Ovary (tissue), 9 donors: Measurements from ENCODE around the gene SPATA1. TPM values are rescaled to one million over a fixed set of nuclear protein-coding genes. Genes with fewer than 3 reads are reported as not detected.
A peak's percentile ranks its signal among the peaks of the same experiment; 100 is the strongest.

ENCODE experiments used
- DNase-seq, 5 donors: peaks; one replicate each; pipeline ENCODE4 v3.0.0-alpha.2; 2019 to 2020
- H3K27ac ChIP-seq, 2 donors: fragments of 200-600 bp; one replicate each; pipeline versions ENCODE4 v1.5.1 to v1.8.0; 2019 to 2022
- H3K27me3 ChIP-seq: fragments of 200-600 bp; one replicate; pipeline ENCODE4 v1.8.0; 2022
- H3K36me3 ChIP-seq: fragments of 200-600 bp; sonication (generic); one replicate; pipeline ENCODE4 v1.5.1; 2019
- H3K4me1 ChIP-seq: one replicate; pipeline ENCODE4 v1.8.1; 2013; ENCODE audit warnings: mild to moderate bottlenecking, moderate library complexity; ENCODE audit not compliant: insufficient read depth
- H3K4me3 ChIP-seq: fragments of 200-600 bp; sonication (generic); one replicate; pipeline ENCODE4 v1.5.1; 2017
- H3K9me3 ChIP-seq, 2 donors: fragments of 200-600 bp in 1 of 2; sonication (generic) in 1 of 2; one replicate each; pipeline versions ENCODE4 v1.5.1 to v1.8.1; 2013 to 2019; ENCODE audit warnings: mild to moderate bottlenecking in 1 of 2, moderate library complexity in 1 of 2
- CTCF ChIP-seq, 3 donors: fragments of 450-650 bp in 2 of 3; fragments of 200-600 bp in 1 of 3; IDR thresholded peaks; one replicate each; pipeline versions ENCODE4 v1.5.1 to v1.8.0; 2016 to 2022; ENCODE audit warnings: antibody characterized with exemption in 3 of 3, mild to moderate bottlenecking in 1 of 3
- EP300 ChIP-seq: sonication (generic); formaldehyde crosslinking; IDR thresholded peaks from one replicate; pipeline ENCODE4 v1.6.1; 2017; ENCODE audit warnings: antibody characterized with exemption
- POLR2A ChIP-seq: fragments of 450-650 bp; IDR thresholded peaks from one replicate; pipeline ENCODE4 v1.6.1; 2017; ENCODE audit warnings: antibody characterized with exemption, mild to moderate bottlenecking, moderate library complexity
- WGBS, 3 donors: extraction: QIAGEN DNeasy Blood & Tissue Kit in 1 of 3; methylation state at CpG; one replicate each; pipeline versions ENCODE4 v1.1.5 to v1.1.7; 2013 to 2017; 5-methylcytosine and 5-hydroxymethylcytosine counted together
- intact Hi-C, 4 donors: fragments of 100-400 bp; cut with DNase I; formaldehyde crosslinking; loops; one replicate each; pipeline versions ENCODE4 v1.11.0 to v1.15.1; 2022 to 2023
- polyA plus RNA-seq, 2 donors: library from polyadenylated mRNA; stranded (reverse); fragments of 200-250 nt in 1 of 2; fragments of 350-450 nt in 1 of 2; fragmentation: Illumina TruSeq in 1 of 2; extraction: RNeasy Lipid Tissue Mini Kit (QIAGEN cat#74804) in 1 of 2; gene quantifications; one replicate each; pipeline ENCODE4 v1.2.3, GENCODE V29; 2013 to 2014
- total RNA-seq, 7 donors: library from RNA; depleted of rRNA in 2 of 7; stranded (reverse); fragments of >200 nt in 2 of 7; fragmentation: NEBNext Ultra II Directional in 3 of 7; extraction: Animal tissue kit (Norgen Biotek cat#: 25700) in 3 of 7; gene quantifications; one replicate each; pipeline versions ENCODE4 v1.1.0 to v1.2.4, GENCODE V29; 2016 to 2023
- donor health status: DM: no; HTN: no; CAD: no; lungs with moderate emphysema.
- donor health status: DM: no; HTN: no; CAD: no.
- donor health status: Bipolar disorder and iron deficiency.
- donor health status: DM: yes; HTN: yes; CAD: no.
- donor health status: DM: no; HTN: no; CAD: no.
- donor health status: DM: yes; HTN: yes; CAD: no.

The SPATA1 gene
- total and polyA plus RNA-seq, 9 donors = 0.12 to 1.9 (median 0.52) TPM; not detected in 1

- no peak for TF ChIP-seq CTCF (IDR thresholded peaks at IDR 0.05)
- TF ChIP-seq POLR2A = no peak
- TF ChIP-seq EP300 = no peak
- WGBS, 3 donors = 47 to 52% (median 51%) methylated on average over 2 of the region's 2 CpGs
- no peaks in the 10 kb centered on the region for H3K9me3 ChIP-seq
- H3K4me1 ChIP-seq = no peaks in the 10 kb centered on the region
- H3K36me3 ChIP-seq = no peaks in the 10 kb centered on the region
- no peak overlapping the region for H3K4me3 ChIP-seq
- no peaks in the 10 kb centered on the region for H3K27me3 ChIP-seq
- no peak for DNase-seq
- intact Hi-C loops = no loop called here
- no peak overlapping the region for H3K27ac ChIP-seq
Observed at GRCh38 chr1:84497631-84498275, 8.4 kb upstream of the SPATA1 start.

- no peak for TF ChIP-seq EP300
- no peak for TF ChIP-seq CTCF (IDR thresholded peaks at IDR 0.05)
- no peak for TF ChIP-seq POLR2A
- no peak overlapping the region for H3K27ac ChIP-seq
- 75 to 79% (median 78%) methylated on average over 5 of the region's 5 CpGs for WGBS, 3 donors
- DNase-seq = no peak
- no peaks in the 10 kb centered on the region for H3K27me3 ChIP-seq
- no peaks in the 10 kb centered on the region for H3K36me3 ChIP-seq
- no peak overlapping the region for H3K4me3 ChIP-seq
- peaks cover 1% of the 10 kb centered on the region for H3K4me1 ChIP-seq
- H3K9me3 ChIP-seq = no peaks in the 10 kb centered on the region
- intact Hi-C loops = loop anchor here in 3 of 4 donors (10.0 kb wide), 2 partner anchors 62 to 72 kb away; partner anchors contain the start of gene CTBS (in 2 of the 3)
Observed at GRCh38 chr1:84502927-84503326, 3.3 kb upstream of the SPATA1 start.

- no peaks in the 10 kb centered on the region for H3K9me3 ChIP-seq
- H3K27me3 ChIP-seq = no peaks in the 10 kb centered on the region
- peaks cover 1% of the 10 kb centered on the region for H3K4me1 ChIP-seq
- intact Hi-C loops = loop anchor here in 3 of 4 donors (10.0 kb wide), 2 partner anchors 60 to 70 kb away; partner anchors contain the start of gene CTBS (in 2 of the 3)
- TF ChIP-seq POLR2A (no peak), CTCF (IDR thresholded peaks at IDR 0.05) (no peak), EP300 (no peak)
- no peak for DNase-seq
- peak overlapping the region; percentile 49 for H3K4me3 ChIP-seq
- WGBS, 3 donors = 5 to 6% (median 5%) methylated on average over 17 of the region's 17 CpGs
- peak overlapping the region in 1 of 2 donors; percentile 93 for H3K27ac ChIP-seq
- H3K36me3 ChIP-seq = no peaks in the 10 kb centered on the region
Observed at GRCh38 chr1:84504580-84505492, 1.4 kb upstream of the SPATA1 start.

- intact Hi-C loops = loop anchor here in 3 of 4 donors (10.0 kb wide), 2 partner anchors 59 to 69 kb away; partner anchors contain the start of gene CTBS (in 2 of the 3)
- whole genome bisulfite sequencing, 3 donors = 0 to 1% (median 0%) methylated on average over 39 to 47 of the region's 47 CpGs
Observed at GRCh38 chr1:84505493-84506001, 639 bp upstream of the SPATA1 start.

More at GRCh38 chr1:84505493-84506001, 639 bp upstream of the SPATA1 start:
- DNase-seq = no peak
- H3K36me3 ChIP-seq = no peaks in the 10 kb centered on the region
- H3K27me3 ChIP-seq = no peaks in the 10 kb centered on the region
- TF ChIP-seq EP300 = no peak
- no peak for TF ChIP-seq CTCF (IDR thresholded peaks at IDR 0.05)
- TF ChIP-seq POLR2A = no peak
- no peaks in the 10 kb centered on the region for H3K9me3 ChIP-seq
- H3K27ac ChIP-seq = peak overlapping the region; percentile 76 to 93
- H3K4me1 ChIP-seq = peaks cover 1% of the 10 kb centered on the region
- H3K4me3 ChIP-seq = peak overlapping the region; percentile 49
